Activated CD4-positive, alpha-beta T cell treated with anti-CD3 and anti-CD28 coated beads, Interleukin-2, amount 10 ng/mL, durations not matched to agents 24 days and 14 days (primary cell): ENCODE data around the gene STK25. TPM values are rescaled to one million over a fixed set of nuclear protein-coding genes. Genes with fewer than 3 reads are reported as not detected.
A peak's percentile ranks its signal among the peaks of the same experiment; 100 is the strongest.

Experiments
- DNase-seq: peaks from one replicate; pipeline ENCODE4 v3.0.0; 2022
- H3K27ac Mint-ChIP-seq: one replicate; pipeline ENCODE4 v1.8.0; 2022; ENCODE audit warnings: mild to moderate bottlenecking, mixed read lengths
- H3K27me3 Mint-ChIP-seq: one replicate; pipeline ENCODE4 v1.8.0; 2022; ENCODE audit warnings: mixed read lengths
- H3K36me3 Mint-ChIP-seq: one replicate; pipeline ENCODE4 v1.8.0; 2022; ENCODE audit warnings: low read depth, mild to moderate bottlenecking, mixed read lengths
- H3K4me1 Mint-ChIP-seq: one replicate; pipeline ENCODE4 v1.8.0; 2021; ENCODE audit warnings: mixed read lengths
- H3K4me3 Mint-ChIP-seq: one replicate; pipeline ENCODE4 v1.8.0; 2022; ENCODE audit warnings: mild to moderate bottlenecking, moderate library complexity, mixed read lengths
- H3K9me3 Mint-ChIP-seq: one replicate; pipeline ENCODE4 v1.8.0; 2021; ENCODE audit warnings: mixed read lengths
- intact Hi-C: fragments of 100-400 bp; cut with micrococcal nuclease; formaldehyde crosslinking; loops from one replicate; pipeline ENCODE4 v1.15.1; 2023
- total RNA-seq: library from RNA; stranded (reverse); gene quantifications from 2 replicates; pipeline ENCODE4 v1.2.3, GENCODE V29; 2022

Gene STK25
- total RNA-seq, 1 donor from 2014 or later, result 121 TPM

GRCh38 chr2:241545523-241546473, 37.4 kb upstream of the STK25 start:
- Mint-ChIP-seq H3K9me3 (no peaks in the 10 kb centered on the region), H3K4me3 (no peak overlapping the region), H3K27ac (no peak overlapping the region), H3K4me1 (no peaks in the 10 kb centered on the region), H3K36me3 (no peaks in the 10 kb centered on the region), H3K27me3 (peaks cover 15% of the 10 kb centered on the region)
- no peak for DNase-seq
- intact Hi-C loops, result no loop called here

DNA sequence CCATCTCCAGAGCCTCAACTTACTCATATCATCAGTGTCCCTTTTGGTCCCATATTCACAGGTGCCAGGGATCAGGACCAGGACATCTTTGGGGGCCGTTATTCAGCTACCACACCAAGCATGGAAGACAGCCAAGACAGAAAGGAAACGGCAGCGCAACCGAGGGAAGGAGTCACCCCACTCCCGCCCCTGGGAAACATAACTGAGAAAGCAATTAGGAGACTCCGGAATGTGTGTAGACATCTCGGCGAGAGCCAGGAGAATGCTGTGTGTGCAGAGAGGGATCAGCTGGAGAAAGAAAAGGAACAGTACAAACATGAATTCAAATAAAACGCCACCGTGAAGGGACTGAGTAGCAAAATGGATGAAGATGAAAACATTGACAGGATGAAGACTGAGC, 36.7 kb upstream of the STK25 start:
- no peak overlapping the region for H3K27ac Mint-ChIP-seq
- H3K4me1 Mint-ChIP-seq, result no peaks in the 10 kb centered on the region
- no peak overlapping the region for H3K4me3 Mint-ChIP-seq
- no peaks in the 10 kb centered on the region for H3K9me3 Mint-ChIP-seq
- no peak for DNase-seq
- H3K27me3 Mint-ChIP-seq, result peaks cover 19% of the 10 kb centered on the region
- no peaks in the 10 kb centered on the region for H3K36me3 Mint-ChIP-seq
- intact Hi-C loops, result no loop called here

- intact Hi-C loops, result no loop called here
- no peak overlapping the region for H3K27ac Mint-ChIP-seq
- no peaks in the 10 kb centered on the region for H3K36me3 Mint-ChIP-seq
- H3K9me3 Mint-ChIP-seq, result no peaks in the 10 kb centered on the region
- peaks cover 17% of the 10 kb centered on the region for H3K27me3 Mint-ChIP-seq
- no peak for DNase-seq
- no peaks in the 10 kb centered on the region for H3K4me1 Mint-ChIP-seq
- no peak overlapping the region for H3K4me3 Mint-ChIP-seq
Measured at GRCh38 chr2:241542278-241542605, 33.9 kb upstream of the STK25 start.

- peaks cover 17% of the 10 kb centered on the region for H3K27me3 Mint-ChIP-seq
- no peak overlapping the region for H3K27ac Mint-ChIP-seq
- no peak overlapping the region for H3K4me3 Mint-ChIP-seq
- H3K9me3 Mint-ChIP-seq, result no peaks in the 10 kb centered on the region
- H3K4me1 Mint-ChIP-seq, result no peaks in the 10 kb centered on the region
- no peaks in the 10 kb centered on the region for H3K36me3 Mint-ChIP-seq
- intact Hi-C loops, result loop anchor here (1.0 kb wide), 2 partner anchors 33 to 340 kb away; partner anchors contain the start of gene STK25
- no peak for DNase-seq
Measured at GRCh38 chr2:241541564-241542277, 33.3 kb upstream of the STK25 start.

DNA sequence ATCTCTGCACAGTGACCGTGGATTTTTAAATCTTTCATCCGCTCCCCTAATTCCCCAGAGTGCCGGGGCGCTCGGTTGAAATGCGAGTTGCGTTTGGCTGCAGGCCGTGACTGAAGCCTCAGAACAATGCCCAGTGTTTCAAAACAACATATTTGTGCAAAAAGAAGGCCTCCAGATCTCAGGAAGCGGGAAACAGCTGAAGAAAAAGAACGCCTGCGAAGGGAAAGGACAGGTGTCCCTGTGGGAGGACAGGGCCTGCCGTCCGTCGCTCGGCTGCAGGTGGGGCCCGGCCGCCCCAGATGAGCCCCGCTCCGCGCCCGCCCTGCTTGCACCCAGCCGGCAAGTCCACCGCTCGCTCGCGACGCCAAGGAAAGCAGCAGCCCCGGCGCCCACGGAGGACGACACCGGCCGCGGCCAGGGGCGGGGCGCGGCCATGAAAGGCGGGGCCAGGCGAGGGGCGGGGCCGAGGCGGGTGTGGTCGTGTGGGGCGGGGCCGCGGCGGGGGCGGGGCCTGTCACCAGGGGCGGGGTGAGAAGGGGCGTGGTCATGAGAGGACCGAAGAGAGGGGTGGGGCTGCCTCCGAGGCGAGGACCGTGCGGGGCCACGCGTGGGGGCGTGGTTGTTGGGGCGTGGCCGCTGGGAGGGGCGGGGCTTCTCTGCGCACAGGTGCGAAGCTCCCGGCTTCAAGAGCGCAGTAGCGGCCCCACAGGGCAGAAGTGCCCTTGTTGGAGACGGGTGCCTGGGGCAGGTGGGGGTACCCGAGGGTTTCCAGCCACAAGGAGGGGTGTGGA, 32.6 kb upstream of the STK25 start:
- Mint-ChIP-seq H3K4me3 (peak overlapping the region; percentile 75), H3K4me1 (no peaks in the 10 kb centered on the region), H3K9me3 (no peaks in the 10 kb centered on the region), H3K36me3 (no peaks in the 10 kb centered on the region), H3K27me3 (peaks cover 17% of the 10 kb centered on the region), H3K27ac (no peak overlapping the region)
- intact Hi-C loops, result loop anchor here (1.0 kb wide), 2 partner anchors 33 to 340 kb away; partner anchors contain the start of gene STK25
- DNase-seq, result peak; percentile 90

DNA sequence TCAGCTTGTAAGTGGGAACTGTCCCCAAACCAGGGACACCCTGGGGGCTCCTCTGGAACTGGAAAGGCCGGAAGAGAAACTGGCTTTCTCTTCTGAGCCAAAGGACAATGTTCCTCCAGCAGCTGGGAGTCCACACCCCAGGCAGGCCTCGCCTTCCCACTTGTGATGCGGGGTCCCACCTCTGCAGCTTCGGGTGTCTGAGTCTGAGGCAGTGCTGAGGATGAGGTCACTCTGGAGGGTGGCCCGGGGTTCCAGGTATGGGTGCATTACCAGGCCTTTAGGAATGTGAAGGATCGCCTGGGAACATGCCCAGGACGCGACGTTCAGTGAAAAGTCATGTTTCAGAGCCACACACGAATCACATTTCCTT, 32.0 kb upstream of the STK25 start:
- no peaks in the 10 kb centered on the region for H3K36me3 Mint-ChIP-seq
- H3K9me3 Mint-ChIP-seq, result no peaks in the 10 kb centered on the region
- no peak for DNase-seq
- H3K27me3 Mint-ChIP-seq, result peaks cover 17% of the 10 kb centered on the region
- H3K27ac Mint-ChIP-seq, result no peak overlapping the region
- H3K4me3 Mint-ChIP-seq, result peak overlapping the region; percentile 75
- no peaks in the 10 kb centered on the region for H3K4me1 Mint-ChIP-seq
- intact Hi-C loops, result no loop called here

DNA sequence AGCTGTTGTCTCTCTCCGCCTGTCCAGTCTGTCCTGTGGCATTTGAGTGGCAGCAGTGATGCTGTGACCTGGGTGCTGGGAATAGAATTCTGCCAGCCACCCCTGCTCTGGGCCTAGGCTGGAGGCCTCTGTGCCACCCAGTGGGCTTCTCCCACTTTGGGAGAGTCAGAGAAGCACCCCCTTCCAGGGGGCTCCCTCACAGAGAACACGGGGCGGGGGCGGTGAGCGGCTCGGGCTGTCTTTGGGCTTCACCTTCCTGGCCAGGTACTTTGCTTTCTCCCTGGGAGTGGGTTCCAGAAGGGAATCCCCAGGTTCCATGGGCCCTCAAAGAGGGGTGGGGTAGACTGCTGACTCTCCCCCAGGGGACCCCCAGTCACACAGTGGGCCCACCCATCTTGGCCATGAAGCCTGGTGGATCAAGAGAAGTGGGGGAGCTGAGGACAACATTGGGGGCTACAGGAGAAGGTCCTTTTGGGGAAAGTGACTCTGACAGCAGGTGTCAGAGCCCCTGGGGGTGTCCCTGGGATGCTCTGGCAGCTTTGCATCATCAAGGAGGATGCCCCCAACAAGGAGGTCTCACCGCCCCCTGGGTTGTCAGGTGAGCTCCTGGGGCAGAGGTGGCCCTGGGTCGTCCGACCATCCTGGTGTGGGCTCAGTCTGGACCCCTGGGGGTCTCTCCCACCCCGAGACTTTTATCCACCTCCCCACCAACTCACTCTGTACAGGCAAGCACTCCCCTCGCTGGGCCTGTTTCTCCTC, 31.4 kb upstream of the STK25 start:
- Mint-ChIP-seq H3K9me3 (no peaks in the 10 kb centered on the region), H3K4me3 (no peak overlapping the region), H3K36me3 (no peaks in the 10 kb centered on the region), H3K27ac (no peak overlapping the region), H3K27me3 (peaks cover 17% of the 10 kb centered on the region), H3K4me1 (no peaks in the 10 kb centered on the region)
- DNase-seq, result no peak
- intact Hi-C loops, result no loop called here

DNA sequence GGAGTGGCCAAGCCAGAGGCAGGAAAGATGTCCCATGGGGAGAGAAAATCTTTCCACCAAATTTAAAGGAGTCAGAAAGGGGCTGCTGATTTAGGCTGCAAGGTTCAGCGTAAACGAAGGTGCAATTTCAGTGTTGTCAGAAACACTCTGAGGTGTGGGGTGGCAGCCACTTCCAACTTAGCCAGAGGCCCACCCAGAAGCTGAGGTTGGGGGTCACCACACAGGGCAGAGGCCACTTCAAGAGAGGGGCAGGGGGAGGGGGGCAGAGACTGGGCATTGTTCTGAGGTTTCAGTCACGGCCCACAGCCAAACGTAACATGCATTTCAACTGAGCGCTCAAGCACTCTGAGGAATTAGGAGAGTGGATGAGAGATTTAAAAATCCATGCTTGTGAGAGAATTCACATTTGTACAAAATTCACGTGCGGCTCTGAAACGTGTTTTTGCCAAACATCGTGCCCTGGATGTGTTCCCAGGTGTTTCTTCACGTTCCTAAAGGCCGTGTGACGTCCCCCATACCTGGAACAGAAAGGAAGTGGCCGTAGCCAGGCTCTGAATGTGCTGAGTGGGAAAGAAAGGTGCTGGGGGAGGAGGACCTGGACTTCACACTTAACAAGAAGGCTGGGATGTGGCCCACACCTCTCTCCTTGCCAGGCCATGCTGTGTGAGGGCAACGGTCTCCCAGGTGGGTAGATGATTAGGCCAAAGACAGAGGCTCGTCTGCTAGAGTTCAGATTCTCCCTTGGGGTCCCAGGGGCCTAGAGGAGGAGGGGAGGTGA, 30.6 kb upstream of the STK25 start:
- H3K4me3 Mint-ChIP-seq, result no peak overlapping the region
- H3K27me3 Mint-ChIP-seq, result peaks cover 17% of the 10 kb centered on the region
- no peaks in the 10 kb centered on the region for H3K4me1 Mint-ChIP-seq
- intact Hi-C loops, result no loop called here
- DNase-seq, result no peak
- no peaks in the 10 kb centered on the region for H3K9me3 Mint-ChIP-seq
- no peaks in the 10 kb centered on the region for H3K36me3 Mint-ChIP-seq
- H3K27ac Mint-ChIP-seq, result no peak overlapping the region

DNA sequence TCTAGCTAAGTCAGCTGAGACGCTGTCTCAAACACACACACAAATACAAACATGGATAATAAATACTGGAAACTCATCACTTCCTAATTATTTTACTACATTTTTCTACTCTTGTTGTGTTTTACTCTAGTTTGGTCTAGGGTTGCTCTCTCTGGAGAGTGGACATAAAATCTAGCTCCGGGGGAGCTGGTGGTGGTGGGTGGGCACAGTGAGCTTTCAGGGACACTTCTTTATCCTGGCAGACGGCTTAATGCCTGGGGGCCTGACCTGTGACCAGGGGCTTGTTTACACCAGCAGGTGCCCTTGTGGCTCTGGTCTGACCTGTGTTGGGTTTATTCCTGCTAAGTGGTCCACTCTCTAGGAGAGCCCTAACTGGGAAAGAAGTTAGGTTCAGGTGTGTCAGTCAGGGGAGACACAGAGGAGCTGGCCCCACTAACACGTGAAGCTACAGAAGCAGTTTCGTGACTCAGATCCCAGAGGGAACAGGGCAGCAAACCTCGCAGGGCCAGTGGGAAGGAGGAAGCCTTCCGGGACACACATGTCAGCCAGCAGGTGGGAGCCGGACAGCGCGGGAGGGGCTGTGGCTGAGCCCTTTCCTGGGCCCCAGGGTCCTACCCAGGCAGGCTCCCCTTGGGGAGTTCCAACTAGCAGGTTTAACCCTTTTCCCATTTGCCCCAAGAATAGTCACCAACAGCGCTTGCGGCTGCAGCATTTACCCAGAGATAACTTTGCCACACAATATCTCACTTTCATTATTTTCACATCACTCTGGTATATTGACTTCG, 27.7 kb upstream of the STK25 start:
- Mint-ChIP-seq H3K27ac (no peak overlapping the region), H3K27me3 (peaks cover 7% of the 10 kb centered on the region), H3K36me3 (no peaks in the 10 kb centered on the region), H3K4me1 (no peaks in the 10 kb centered on the region), H3K4me3 (no peak overlapping the region), H3K9me3 (no peaks in the 10 kb centered on the region)
- intact Hi-C loops, result no loop called here
- no peak for DNase-seq

DNA sequence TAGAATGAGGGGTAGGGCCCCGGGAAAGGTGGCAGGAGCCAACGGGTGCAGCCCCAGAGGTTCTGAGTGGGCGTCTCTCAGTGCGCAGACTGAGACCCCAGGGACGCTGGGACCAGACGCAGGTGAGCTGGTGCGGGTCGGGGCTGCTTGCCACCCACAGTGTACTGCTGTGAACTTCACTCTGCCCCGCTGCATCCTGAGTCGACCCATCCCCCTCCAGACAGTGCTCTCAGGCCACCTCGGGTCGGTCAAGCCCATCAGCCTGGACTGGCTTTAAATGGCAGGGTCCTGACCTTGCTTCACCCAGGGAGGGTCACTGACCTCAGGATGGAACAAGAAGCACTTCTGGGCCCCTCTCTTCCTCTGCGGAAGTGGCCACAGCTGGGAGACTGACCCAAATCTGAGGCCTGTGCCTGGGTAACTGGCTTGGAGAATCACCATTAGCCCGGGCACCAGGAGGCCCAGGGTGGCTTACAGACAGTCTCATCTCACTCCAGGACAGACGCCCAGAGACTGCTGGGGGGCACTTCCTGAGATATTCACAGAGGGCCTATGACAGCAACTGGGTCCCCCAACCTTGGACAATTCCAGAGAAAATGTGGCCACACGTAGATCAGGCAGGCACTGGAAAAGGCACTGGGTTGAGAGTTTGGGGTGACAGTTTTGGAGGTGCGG, 26.5 kb upstream of the STK25 start:
- intact Hi-C loops, result no loop called here
- no peaks in the 10 kb centered on the region for H3K36me3 Mint-ChIP-seq
- no peak overlapping the region for H3K4me3 Mint-ChIP-seq
- no peak overlapping the region for H3K27ac Mint-ChIP-seq
- H3K4me1 Mint-ChIP-seq, result no peaks in the 10 kb centered on the region
- peaks cover 3% of the 10 kb centered on the region for H3K27me3 Mint-ChIP-seq
- no peak for DNase-seq
- no peaks in the 10 kb centered on the region for H3K9me3 Mint-ChIP-seq

DNA sequence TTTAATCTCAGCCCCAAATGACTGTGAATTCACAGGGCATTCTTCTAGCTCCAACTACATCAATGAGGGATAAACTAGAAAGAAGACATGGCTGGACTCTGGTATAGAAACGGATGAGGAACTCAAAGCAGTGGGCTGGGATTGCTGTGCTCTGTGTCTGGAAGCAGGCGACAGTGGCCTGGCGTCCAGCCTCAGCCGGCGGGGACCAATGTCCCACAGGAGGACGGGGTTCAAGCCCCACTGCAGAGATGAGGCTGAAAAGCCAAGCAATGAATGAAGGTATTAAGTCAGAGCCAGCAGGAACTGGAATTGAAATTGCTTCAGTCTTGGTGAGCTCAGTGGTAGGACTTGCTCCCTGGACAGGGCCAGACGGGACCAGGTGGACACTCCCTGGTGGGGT, 25.9 kb upstream of the STK25 start:
- Mint-ChIP-seq H3K4me1 (no peaks in the 10 kb centered on the region), H3K27ac (no peak overlapping the region), H3K4me3 (no peak overlapping the region), H3K9me3 (no peaks in the 10 kb centered on the region), H3K36me3 (no peaks in the 10 kb centered on the region), H3K27me3 (peaks cover 3% of the 10 kb centered on the region)
- intact Hi-C loops, result no loop called here
- no peak for DNase-seq
